ENCODE data around the gene CXCR5.

Gene CXCR5

GRCh38 chr11:118843565-118843964, 40.1 kb upstream of the CXCR5 start:
- no peak for TF ChIP-seq CTCF (IDR thresholded peaks at IDR 0.05)
- no peak overlapping the region for H3K27ac ChIP-seq
- no peak for DNase-seq (ENCODE audit: low spot score)
- no peak overlapping the region for H3K4me3 ChIP-seq

GRCh38 chr11:118845369-118845768, 38.3 kb upstream of the CXCR5 start:
- DNase-seq (ENCODE audit: low spot score) = no peak
- Histone ChIP-seq H3K27ac (no peak overlapping the region), H3K4me3 (no peak overlapping the region)
- TF ChIP-seq CTCF (IDR thresholded peaks at IDR 0.05) = no peak

- no peak for DNase-seq (ENCODE audit: low spot score)
- TF ChIP-seq CTCF (IDR thresholded peaks at IDR 0.05) = no peak
- H3K4me3 ChIP-seq = no peak overlapping the region
- no peak overlapping the region for H3K27ac ChIP-seq
These were observed 37.3 kb upstream of the CXCR5 start for GRCh38 chr11:118846181-118846935.

- no peak overlapping the region for H3K4me3 ChIP-seq
- no peak overlapping the region for H3K27ac ChIP-seq
- TF ChIP-seq CTCF (IDR thresholded peaks at IDR 0.05) = no peak
- DNase-seq (ENCODE audit: low spot score) = no peak
These were observed 33.9 kb upstream of the CXCR5 start for GRCh38 chr11:118849825-118850224.

GRCh38 chr11:118851970-118852369, 31.7 kb upstream of the CXCR5 start:
- no peak for TF ChIP-seq CTCF (IDR thresholded peaks at IDR 0.05)

GRCh38 chr11:118853678-118854077, 30.0 kb upstream of the CXCR5 start:
- no peak for TF ChIP-seq CTCF (IDR thresholded peaks at IDR 0.05)
- no peak overlapping the region for H3K4me3 ChIP-seq
- DNase-seq (ENCODE audit: low spot score) = no peak
- H3K27ac ChIP-seq = no peak overlapping the region

More at GRCh38 chr11:118851970-118852369, 31.7 kb upstream of the CXCR5 start:
- no peak overlapping the region for H3K27ac ChIP-seq
- H3K4me3 ChIP-seq = no peak overlapping the region
- DNase-seq (ENCODE audit: low spot score) = no peak

- no peak for DNase-seq (ENCODE audit: low spot score)
- Histone ChIP-seq H3K4me3 (no peak overlapping the region), H3K27ac (no peak overlapping the region)
- TF ChIP-seq CTCF (IDR thresholded peaks at IDR 0.05) = no peak
These were observed 27.4 kb upstream of the CXCR5 start for GRCh38 chr11:118856314-118856713.
